Activated naive CD4-positive, alpha-beta T cell treated with anti-CD3 and anti-CD28 coated beads, Interleukin-2, amount 10 ng/mL, durations not matched to agents 7 days and 5 days (primary cell): ENCODE data around the gene DLG2.

Experiments used
- CTCF ChIA-PET: fragments of 350-600 bp; sonication (Branson Sonifier 250); formaldehyde crosslinking; loops from one replicate; lab custom pipeline; 2021; ENCODE audit warnings: antibody characterized with exemption; lab: Charles Lee
- DNase-seq: peaks from one replicate; pipeline ENCODE4 v3.0.0-alpha.2; 2020
- H3K27ac Mint-ChIP-seq: one replicate; pipeline ENCODE4 v1.8.0; 2021; ENCODE audit warnings: mild to moderate bottlenecking, moderate library complexity, mixed read lengths
- H3K27me3 Mint-ChIP-seq: one replicate; pipeline ENCODE4 v1.8.0; 2021; ENCODE audit warnings: mild to moderate bottlenecking, mixed read lengths
- H3K36me3 Mint-ChIP-seq: one replicate; pipeline ENCODE4 v1.8.0; 2021; ENCODE audit warnings: mixed read lengths
- H3K4me1 Mint-ChIP-seq: one replicate; pipeline ENCODE4 v1.8.0; 2021; ENCODE audit warnings: mixed read lengths
- H3K4me3 Mint-ChIP-seq: one replicate; pipeline ENCODE4 v1.8.0; 2021; ENCODE audit warnings: mild to moderate bottlenecking, moderate library complexity, mixed read lengths
- H3K9me3 Mint-ChIP-seq: one replicate; pipeline ENCODE4 v1.8.0; 2021; ENCODE audit warnings: mixed read lengths

Gene DLG2

GRCh38 chr11:85088286-85088685 is 538.9 kb downstream of the DLG2 start:
- H3K4me1 Mint-ChIP-seq: no peaks in the 10 kb centered on the region
- no peak overlapping the region for H3K27ac Mint-ChIP-seq
- H3K27me3 Mint-ChIP-seq: no peaks in the 10 kb centered on the region
- DNase-seq: no peak
- H3K4me3 Mint-ChIP-seq: no peak overlapping the region
- no peaks in the 10 kb centered on the region for H3K36me3 Mint-ChIP-seq
- CTCF ChIA-PET: no interaction called here
- peaks cover 27% of the 10 kb centered on the region for H3K9me3 Mint-ChIP-seq

GRCh38 chr11:85086504-85087284 is 540.5 kb downstream of the DLG2 start:
- CTCF ChIA-PET: no interaction called here
- peaks cover 22% of the 10 kb centered on the region for H3K9me3 Mint-ChIP-seq
- no peaks in the 10 kb centered on the region for H3K36me3 Mint-ChIP-seq
- DNase-seq: no peak
- no peaks in the 10 kb centered on the region for H3K4me1 Mint-ChIP-seq
- H3K4me3 Mint-ChIP-seq: no peak overlapping the region
- H3K27ac Mint-ChIP-seq: no peak overlapping the region
- no peaks in the 10 kb centered on the region for H3K27me3 Mint-ChIP-seq

GRCh38 chr11:85076535-85077330 is 550.4 kb downstream of the DLG2 start:
- no peak overlapping the region for H3K4me3 Mint-ChIP-seq
- no peak overlapping the region for H3K27ac Mint-ChIP-seq
- no peaks in the 10 kb centered on the region for H3K4me1 Mint-ChIP-seq
- H3K36me3 Mint-ChIP-seq: no peaks in the 10 kb centered on the region
- H3K27me3 Mint-ChIP-seq: no peaks in the 10 kb centered on the region
- CTCF ChIA-PET: no interaction called here
- peaks cover 17% of the 10 kb centered on the region for H3K9me3 Mint-ChIP-seq
- no peak for DNase-seq

GRCh38 chr11:85062659-85063058 is 564.5 kb downstream of the DLG2 start:
- CTCF ChIA-PET: no interaction called here
- Mint-ChIP-seq H3K4me1 (no peaks in the 10 kb centered on the region), H3K27ac (no peak overlapping the region), H3K4me3 (no peak overlapping the region), H3K27me3 (no peaks in the 10 kb centered on the region), H3K36me3 (no peaks in the 10 kb centered on the region), H3K9me3 (peaks cover 13% of the 10 kb centered on the region)
- no peak for DNase-seq

GRCh38 chr11:85052636-85053035 is 574.5 kb downstream of the DLG2 start:
- no peak for DNase-seq
- Mint-ChIP-seq H3K4me1 (no peaks in the 10 kb centered on the region), H3K4me3 (no peak overlapping the region), H3K36me3 (no peaks in the 10 kb centered on the region), H3K27ac (no peak overlapping the region), H3K27me3 (no peaks in the 10 kb centered on the region), H3K9me3 (peaks cover 16% of the 10 kb centered on the region)
- CTCF ChIA-PET: no interaction called here

GRCh38 chr11:85048801-85049200 is 578.3 kb downstream of the DLG2 start:
- H3K36me3 Mint-ChIP-seq: no peaks in the 10 kb centered on the region
- no peak overlapping the region for H3K4me3 Mint-ChIP-seq
- no peaks in the 10 kb centered on the region for H3K4me1 Mint-ChIP-seq
- no peaks in the 10 kb centered on the region for H3K27me3 Mint-ChIP-seq
- no peak overlapping the region for H3K27ac Mint-ChIP-seq
- peaks cover 21% of the 10 kb centered on the region for H3K9me3 Mint-ChIP-seq
- CTCF ChIA-PET: no interaction called here
- DNase-seq: no peak

- H3K9me3 Mint-ChIP-seq: peaks cover 11% of the 10 kb centered on the region
- no peak overlapping the region for H3K27ac Mint-ChIP-seq
- no peaks in the 10 kb centered on the region for H3K4me1 Mint-ChIP-seq
- H3K36me3 Mint-ChIP-seq: no peaks in the 10 kb centered on the region
- no peak for DNase-seq
- CTCF ChIA-PET: no interaction called here
- H3K27me3 Mint-ChIP-seq: no peaks in the 10 kb centered on the region
- H3K4me3 Mint-ChIP-seq: no peak overlapping the region
Observed at GRCh38 chr11:85045716-85046115, 581.4 kb downstream of the DLG2 start.

GRCh38 chr11:85044911-85045310 is 582.2 kb downstream of the DLG2 start:
- Mint-ChIP-seq H3K27ac (no peak overlapping the region), H3K36me3 (no peaks in the 10 kb centered on the region), H3K27me3 (no peaks in the 10 kb centered on the region), H3K9me3 (peaks cover 13% of the 10 kb centered on the region), H3K4me1 (no peaks in the 10 kb centered on the region), H3K4me3 (no peak overlapping the region)
- CTCF ChIA-PET: no interaction called here
- no peak for DNase-seq

GRCh38 chr11:85042361-85042760 is 584.8 kb downstream of the DLG2 start:
- no peaks in the 10 kb centered on the region for H3K27me3 Mint-ChIP-seq
- H3K9me3 Mint-ChIP-seq: peaks cover 16% of the 10 kb centered on the region
- no peaks in the 10 kb centered on the region for H3K36me3 Mint-ChIP-seq
- CTCF ChIA-PET: no interaction called here
- DNase-seq: no peak
- H3K4me1 Mint-ChIP-seq: no peaks in the 10 kb centered on the region
- no peak overlapping the region for H3K4me3 Mint-ChIP-seq
- no peak overlapping the region for H3K27ac Mint-ChIP-seq

GRCh38 chr11:85040166-85040565 is 587.0 kb downstream of the DLG2 start:
- Mint-ChIP-seq H3K36me3 (no peaks in the 10 kb centered on the region), H3K9me3 (peaks cover 16% of the 10 kb centered on the region), H3K27ac (no peak overlapping the region), H3K27me3 (no peaks in the 10 kb centered on the region), H3K4me1 (no peaks in the 10 kb centered on the region), H3K4me3 (no peak overlapping the region)
- no peak for DNase-seq
- CTCF ChIA-PET: no interaction called here

- CTCF ChIA-PET: no interaction called here
- Mint-ChIP-seq H3K4me3 (no peak overlapping the region), H3K4me1 (no peaks in the 10 kb centered on the region), H3K27ac (no peak overlapping the region), H3K36me3 (no peaks in the 10 kb centered on the region), H3K27me3 (no peaks in the 10 kb centered on the region), H3K9me3 (peaks cover 21% of the 10 kb centered on the region)
- no peak for DNase-seq
Observed at GRCh38 chr11:85029964-85030363, 597.2 kb downstream of the DLG2 start.

GRCh38 chr11:85028329-85029101 is 598.6 kb downstream of the DLG2 start:
- H3K4me3 Mint-ChIP-seq: no peak overlapping the region
- peaks cover 19% of the 10 kb centered on the region for H3K9me3 Mint-ChIP-seq
- H3K27me3 Mint-ChIP-seq: no peaks in the 10 kb centered on the region
- no peak for DNase-seq
- CTCF ChIA-PET: no interaction called here
- no peak overlapping the region for H3K27ac Mint-ChIP-seq
- H3K36me3 Mint-ChIP-seq: no peaks in the 10 kb centered on the region
- H3K4me1 Mint-ChIP-seq: no peaks in the 10 kb centered on the region

GRCh38 chr11:85027346-85027745 is 599.8 kb downstream of the DLG2 start:
- no peaks in the 10 kb centered on the region for H3K27me3 Mint-ChIP-seq
- no peak overlapping the region for H3K4me3 Mint-ChIP-seq
- peaks cover 19% of the 10 kb centered on the region for H3K9me3 Mint-ChIP-seq
- H3K4me1 Mint-ChIP-seq: no peaks in the 10 kb centered on the region
- CTCF ChIA-PET: no interaction called here
- no peaks in the 10 kb centered on the region for H3K36me3 Mint-ChIP-seq
- DNase-seq: no peak
- no peak overlapping the region for H3K27ac Mint-ChIP-seq

- CTCF ChIA-PET: no interaction called here
- Mint-ChIP-seq H3K27me3 (no peaks in the 10 kb centered on the region), H3K36me3 (no peaks in the 10 kb centered on the region), H3K4me1 (no peaks in the 10 kb centered on the region), H3K9me3 (peaks cover 19% of the 10 kb centered on the region), H3K4me3 (no peak overlapping the region), H3K27ac (no peak overlapping the region)
- DNase-seq: no peak
Observed at GRCh38 chr11:85021058-85021457, 606.1 kb downstream of the DLG2 start.
